NCI-H2227 treated with DMSO at 0.1 percent for 48 hours (cell line): ENCODE results near the gene AFG1L.
"Not testable (repeated sequence)": the region's sequence is repeated elsewhere in the genome, so short reads cannot be mapped to it uniquely, and the experiment has no call there.

Experiments
- DNase-seq: peaks from one replicate; lab custom pipeline; 2025; lab: John Stamatoyannopoulos, UW

AFG1L gene

GRCh38 chr6:108353853-108354252, 59.0 kb downstream of the AFG1L start:
- DNase-seq: no peak

GRCh38 chr6:108355120-108355519, 60.3 kb downstream of the AFG1L start:
- no peak for DNase-seq

- no peak for DNase-seq
Observed at GRCh38 chr6:108355890-108356289, 61.0 kb downstream of the AFG1L start.

- DNase-seq: no peak
Observed at GRCh38 chr6:108359901-108360882, 65.3 kb downstream of the AFG1L start.

- no peak for DNase-seq
Observed at GRCh38 chr6:108360919-108361311, 66.1 kb downstream of the AFG1L start.

GRCh38 chr6:108361312-108361932, 66.6 kb downstream of the AFG1L start:
- no peak for DNase-seq

GRCh38 chr6:108362455-108362854, 67.6 kb downstream of the AFG1L start:
- no peak for DNase-seq

GRCh38 chr6:108363113-108363512, 68.3 kb downstream of the AFG1L start:
- DNase-seq: no peak

GRCh38 chr6:108363889-108364313, 69.0 kb downstream of the AFG1L start:
- DNase-seq: peak; percentile 20

- DNase-seq: no peak
Observed at GRCh38 chr6:108364470-108364869, 69.6 kb downstream of the AFG1L start.

GRCh38 chr6:108365478-108365877, 70.6 kb downstream of the AFG1L start:
- peak; percentile 1 for DNase-seq

- no peak for DNase-seq
Observed at GRCh38 chr6:108366236-108366635, 71.4 kb downstream of the AFG1L start.

- no peak for DNase-seq
Observed at GRCh38 chr6:108368431-108369030, 73.7 kb downstream of the AFG1L start.

- no peak for DNase-seq
Observed at GRCh38 chr6:108380876-108381275, 86.0 kb downstream of the AFG1L start.

GRCh38 chr6:108383981-108384380, 89.1 kb downstream of the AFG1L start:
- no peak for DNase-seq

GRCh38 chr6:108389190-108389589, 94.3 kb downstream of the AFG1L start:
- DNase-seq: not testable (repeated sequence)

GRCh38 chr6:108395297-108395696, 100.4 kb downstream of the AFG1L start:
- DNase-seq: no peak

GRCh38 chr6:108403236-108403635, 108.4 kb downstream of the AFG1L start:
- DNase-seq: no peak

GRCh38 chr6:108406943-108407342, 112.1 kb downstream of the AFG1L start:
- no peak for DNase-seq

- no peak for DNase-seq
Observed at GRCh38 chr6:108407904-108408827, 113.3 kb downstream of the AFG1L start.

GRCh38 chr6:108408861-108409260, 114.0 kb downstream of the AFG1L start:
- no peak for DNase-seq
